ENCODE measurements around the gene KMT5C.

KMT5C gene

GRCh38 chr19:55368701-55369563 lies 29.3 kb downstream of the KMT5C start:
- no peak for DNase-seq (ENCODE audit: low read depth)

- DNase-seq (ENCODE audit: low read depth) = no peak
Measured at GRCh38 chr19:55369653-55370304, 30.1 kb downstream of the KMT5C start.

GRCh38 chr19:55370305-55370988 lies 30.8 kb downstream of the KMT5C start, which contains the start of gene IL11:
Gene IL11, minus strand, starts transcription at chr19:55370463. Its CDS starts 153 bp downstream, at chr19:55370310.
- no peak for DNase-seq (ENCODE audit: low read depth)

GRCh38 chr19:55372316-55373081 lies 32.8 kb downstream of the KMT5C start:
- DNase-seq (ENCODE audit: low read depth) = no peak

- no peak for DNase-seq (ENCODE audit: low read depth)
Measured at GRCh38 chr19:55373306-55373992, 33.8 kb downstream of the KMT5C start.

GRCh38 chr19:55373993-55374757 lies 34.5 kb downstream of the KMT5C start:
- no peak for DNase-seq (ENCODE audit: low read depth)

- no peak for DNase-seq (ENCODE audit: low read depth)
Measured at GRCh38 chr19:55376241-55376933, 36.7 kb downstream of the KMT5C start, which contains the start of gene TMEM190. Gene TMEM190, plus strand, starts transcription at chr19:55376826. Its CDS starts 28 bp downstream, at chr19:55376854.

GRCh38 chr19:55377356-55378131 lies 37.9 kb downstream of the KMT5C start:
- no peak for DNase-seq (ENCODE audit: low read depth)

- DNase-seq (ENCODE audit: low read depth) = no peak
Measured at GRCh38 chr19:55379174-55379573, 39.5 kb downstream of the KMT5C start.

- DNase-seq (ENCODE audit: low read depth) = no peak
Measured at GRCh38 chr19:55382013-55382412, 42.3 kb downstream of the KMT5C start.

GRCh38 chr19:55382522-55383054 lies 42.9 kb downstream of the KMT5C start:
- no peak for DNase-seq (ENCODE audit: low read depth)

GRCh38 chr19:55383279-55384130 lies 43.8 kb downstream of the KMT5C start:
- DNase-seq (ENCODE audit: low read depth) = peak; percentile 31

- no peak for DNase-seq (ENCODE audit: low read depth)
Measured at GRCh38 chr19:55384131-55384919, 44.6 kb downstream of the KMT5C start, which contains the start of gene TMEM238. Gene TMEM238, minus strand, starts transcription at chr19:55384292. Its CDS starts 33 bp downstream, at chr19:55384259.

- peak; percentile 95 for DNase-seq (ENCODE audit: low read depth)
Measured at GRCh38 chr19:55384920-55385723, 45.4 kb downstream of the KMT5C start.

GRCh38 chr19:55385724-55386492 lies 46.2 kb downstream of the KMT5C start, which contains the start of gene RPL28:
Gene RPL28, plus strand, starts transcription at chr19:55385932. Its CDS starts 426 bp downstream, at chr19:55386358.
- DNase-seq (ENCODE audit: low read depth) = peak; percentile 96

Data from fibroblast of the conjunctiva (primary cell).